GM23248 (cell line): ENCODE results near the gene MDGA2. TPM values are rescaled to one million over a fixed set of nuclear protein-coding genes. Genes with fewer than 3 reads are reported as not detected.
"Not testable (repeated sequence)": the region's sequence is repeated elsewhere in the genome, so short reads cannot be mapped to it uniquely, and the experiment has no call there.

Experiments
- DNase-seq: peaks from one replicate; pipeline ENCODE4 v3.0.0-alpha.2; 2015
- H2AFZ ChIP-seq: fragments of 200-600 bp; sonication (generic); 2 replicates; pipeline ENCODE4 v1.6.1; 2016; ENCODE audit warnings: antibody characterized with exemption
- H3F3A ChIP-seq: fragments of 200-600 bp; sonication (generic); 2 replicates; pipeline ENCODE4 v1.6.1; 2016; ENCODE audit warnings: mild to moderate bottlenecking, antibody characterized with exemption, mixed run types; ENCODE audit not compliant: insufficient read depth
- H3K27ac ChIP-seq: fragments of 200-600 bp; sonication (generic); 2 replicates; pipeline ENCODE4 v1.5.1; 2016; ENCODE audit warnings: mild to moderate bottlenecking
- H3K27me3 ChIP-seq: fragments of 200-600 bp; sonication (generic); replicated peaks from 2 replicates; pipeline ENCODE4 v1.6.1; 2016; ENCODE audit warnings: mild to moderate bottlenecking; ENCODE audit not compliant: insufficient read depth
- H3K36me3 ChIP-seq: fragments of 200-600 bp; sonication (generic); 2 replicates; pipeline ENCODE4 v1.6.1; 2016; ENCODE audit warnings: low read depth, mild to moderate bottlenecking
- H3K4me1 ChIP-seq: fragments of 200-600 bp; sonication (generic); 2 replicates; pipeline ENCODE4 v1.6.1; 2016; ENCODE audit warnings: mild to moderate bottlenecking; ENCODE audit not compliant: insufficient read depth
- H3K4me2 ChIP-seq: fragments of 200-600 bp; sonication (generic); one replicate; pipeline ENCODE4 v1.6.1; 2016; ENCODE audit warnings: mild to moderate bottlenecking; ENCODE audit not compliant: unreplicated experiment
- H3K4me3 ChIP-seq: fragments of 200-600 bp; sonication (generic); 2 replicates; pipeline ENCODE4 v1.5.1; 2016; ENCODE audit warnings: mild to moderate bottlenecking
- H3K79me2 ChIP-seq: fragments of 200-600 bp; sonication (generic); 2 replicates; pipeline ENCODE4 v1.6.1; 2016; ENCODE audit warnings: mild to moderate bottlenecking; ENCODE audit not compliant: insufficient read depth
- H3K9ac ChIP-seq: fragments of 200-600 bp; sonication (generic); 2 replicates; pipeline ENCODE4 v1.6.1; 2016; ENCODE audit warnings: mild to moderate bottlenecking
- H3K9me2 ChIP-seq: fragments of 200-600 bp; sonication (generic); 2 replicates; pipeline ENCODE4 v1.6.1; 2016; ENCODE audit warnings: mixed run types, mild to moderate bottlenecking, moderate library complexity; ENCODE audit not compliant: insufficient read depth
- H3K9me3 ChIP-seq: fragments of 200-600 bp; sonication (generic); one replicate; pipeline ENCODE4 v1.6.1; 2017; ENCODE audit warnings: low read depth
- H4K20me1 ChIP-seq: fragments of 200-600 bp; sonication (generic); 2 replicates; pipeline ENCODE4 v1.6.0; 2016; ENCODE audit not compliant: insufficient read depth
- EZH2 ChIP-seq: fragments of 200-600 bp; sonication (generic); IDR thresholded peaks from 2 replicates; pipeline ENCODE4 v1.6.1; 2018; ENCODE audit warnings: antibody characterized with exemption, mild to moderate bottlenecking; ENCODE audit not compliant: insufficient read depth, poor library complexity, severe bottlenecking
- EZH2phosphoT487 ChIP-seq: fragments of 200-600 bp; sonication (generic); IDR thresholded peaks from 2 replicates; pipeline ENCODE4 v1.6.1; 2018; ENCODE audit warnings: antibody characterized with exemption, moderate library complexity, mild to moderate bottlenecking, low read depth; ENCODE audit not compliant: insufficient read depth
- WGBS, 2 experiments: methylation state at CpG; one replicate each; pipeline ENCODE4 v1.1.6; 2015 to 2017; ENCODE audit warnings: low lambda C conversion rate in 2 of 2, low coverage in 1 of 2; ENCODE audit errors: missing lambda C conversion rate in 2 of 2; 5-methylcytosine and 5-hydroxymethylcytosine counted together
- in situ Hi-C: fragments of 300-500 bp; cut with MboI; formaldehyde crosslinking; loops from 2 replicates; pipeline ENCODE4 v1.15.0; 2020
- polyA plus RNA-seq: library from polyadenylated mRNA; unstranded; fragments of >200 nt; fragmentation: Nextera tagmentation; extraction: Ambion mirVana; gene quantifications from 2 replicates; pipeline ENCODE4 v1.2.1, GENCODE V29; 2016
- total RNA-seq: library from RNA; depleted of rRNA; stranded (reverse); fragments of >200 nt; shearing (Covaris generic); gene quantifications from 2 replicates; pipeline ENCODE4 v1.2.3, GENCODE V29; 2014

The MDGA2 gene
- total and polyA plus RNA-seq, 2 experiments from 2014 or later: not detected

DNA sequence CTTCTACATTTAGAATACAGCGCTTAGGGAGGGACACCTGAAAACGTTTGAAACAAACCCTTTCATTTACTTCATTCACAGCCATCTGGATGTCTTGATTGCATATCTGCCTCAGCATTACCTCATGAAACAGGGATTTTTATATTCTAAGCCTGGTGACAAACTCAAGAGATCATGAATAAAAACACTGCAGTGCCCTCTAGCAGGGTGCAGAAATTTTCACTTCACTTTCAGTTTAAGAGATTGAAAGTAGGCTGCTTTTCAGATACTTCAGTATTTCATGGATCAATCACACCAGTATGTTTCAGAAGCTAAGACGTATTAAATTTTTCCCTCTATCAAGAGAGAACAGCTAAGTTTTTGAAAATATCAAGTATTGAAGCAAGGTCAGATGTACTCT lies 467.8 kb downstream of the MDGA2 start:
- 4 to 5% methylated on average over 3 of the region's 3 CpGs for WGBS, 2 experiments

DNA sequence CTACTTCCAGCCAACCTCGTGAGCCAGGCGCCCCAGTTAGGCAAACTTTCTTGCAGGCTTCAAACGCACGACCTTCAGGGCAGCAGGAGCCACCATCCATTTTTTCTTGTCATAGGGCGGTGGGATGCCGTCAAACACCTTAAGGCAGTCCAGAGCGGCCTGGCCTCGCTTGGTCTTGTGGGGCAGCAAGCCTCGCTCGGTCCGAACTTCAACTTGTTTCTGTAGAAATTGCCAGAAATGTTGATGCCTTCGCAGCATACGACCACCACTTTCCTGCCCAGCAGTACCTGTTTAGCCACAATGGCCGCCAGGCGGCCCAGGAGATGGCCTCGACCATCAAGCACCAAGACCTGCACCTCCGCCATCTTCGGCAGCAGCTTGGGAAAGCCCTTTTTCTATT lies 474.7 kb downstream of the MDGA2 start:
- H3K9me2 ChIP-seq: no peaks in the 10 kb centered on the region
- in situ Hi-C loops: no loop called here
- DNase-seq: no peak
- no peak overlapping the region for H2AFZ ChIP-seq
- no peak overlapping the region for H3K4me3 ChIP-seq
- no peaks in the 10 kb centered on the region for H3K36me3 ChIP-seq
- no peaks in the 10 kb centered on the region for H3K79me2 ChIP-seq
- WGBS, 2 experiments: 64 to 67% methylated on average over 18 of the region's 18 CpGs
- no peak for TF ChIP-seq EZH2phosphoT487
- H3K9me3 ChIP-seq: no peaks in the 10 kb centered on the region
- no peaks in the 10 kb centered on the region for H3K4me1 ChIP-seq
- no peak overlapping the region for H3K9ac ChIP-seq
- no peaks in the 10 kb centered on the region for H3K27me3 ChIP-seq
- H4K20me1 ChIP-seq: no peaks in the 10 kb centered on the region
- no peak overlapping the region for H3K4me2 ChIP-seq
- H3K27ac ChIP-seq: no peak overlapping the region
- H3F3A ChIP-seq: no peaks in the 10 kb centered on the region

More for the DNA sequence above, 467.8 kb downstream of the MDGA2 start:
- Histone ChIP-seq H3F3A (no peaks in the 10 kb centered on the region), H3K4me3 (no peak overlapping the region), H3K9me2 (no peaks in the 10 kb centered on the region), H3K4me2 (no peak overlapping the region), H3K9ac (no peak overlapping the region), H3K27me3 (no peaks in the 10 kb centered on the region), H3K9me3 (no peaks in the 10 kb centered on the region), H3K27ac (no peak overlapping the region), H2AFZ (no peak overlapping the region), H4K20me1 (no peaks in the 10 kb centered on the region), H3K79me2 (no peaks in the 10 kb centered on the region), H3K36me3 (no peaks in the 10 kb centered on the region), H3K4me1 (no peaks in the 10 kb centered on the region)
- peak; percentile 12 for DNase-seq
- no peak for TF ChIP-seq EZH2phosphoT487
- no peak for TF ChIP-seq EZH2
- in situ Hi-C loops: no loop called here

DNA sequence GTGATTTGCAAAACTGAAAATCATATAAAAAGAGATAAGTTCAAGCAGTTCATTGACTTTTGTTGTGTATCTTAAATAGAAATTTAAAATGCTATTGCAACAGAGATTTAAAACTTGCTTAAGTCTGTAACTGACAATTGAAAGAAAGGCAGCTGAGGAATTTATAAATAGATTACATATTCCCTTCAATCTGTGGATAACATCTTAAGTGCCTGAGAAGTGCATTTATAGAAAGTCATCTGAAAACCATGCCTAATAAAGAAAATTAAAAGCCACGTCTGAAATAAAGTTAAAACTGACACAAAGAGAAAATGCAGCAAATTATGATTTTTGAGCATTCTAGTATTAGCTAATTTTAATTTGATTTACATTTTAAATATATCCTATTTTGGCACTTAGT lies 479.8 kb downstream of the MDGA2 start:
- in situ Hi-C loops: no loop called here
- Histone ChIP-seq H3K9me3 (no peaks in the 10 kb centered on the region), H3K9ac (no peak overlapping the region), H3K27me3 (no peaks in the 10 kb centered on the region), H3K4me2 (no peak overlapping the region), H3K9me2 (no peaks in the 10 kb centered on the region), H3K79me2 (no peaks in the 10 kb centered on the region), H3K36me3 (no peaks in the 10 kb centered on the region), H3K4me3 (no peak overlapping the region), H3K27ac (no peak overlapping the region), H3K4me1 (no peaks in the 10 kb centered on the region), H3F3A (no peaks in the 10 kb centered on the region), H2AFZ (no peak overlapping the region), H4K20me1 (no peaks in the 10 kb centered on the region)
- WGBS, 2 experiments: 50 to 56% methylated on average over 1 of the region's 1 CpG
- no peak for DNase-seq
- TF ChIP-seq EZH2: no peak
- no peak for TF ChIP-seq EZH2phosphoT487

DNA sequence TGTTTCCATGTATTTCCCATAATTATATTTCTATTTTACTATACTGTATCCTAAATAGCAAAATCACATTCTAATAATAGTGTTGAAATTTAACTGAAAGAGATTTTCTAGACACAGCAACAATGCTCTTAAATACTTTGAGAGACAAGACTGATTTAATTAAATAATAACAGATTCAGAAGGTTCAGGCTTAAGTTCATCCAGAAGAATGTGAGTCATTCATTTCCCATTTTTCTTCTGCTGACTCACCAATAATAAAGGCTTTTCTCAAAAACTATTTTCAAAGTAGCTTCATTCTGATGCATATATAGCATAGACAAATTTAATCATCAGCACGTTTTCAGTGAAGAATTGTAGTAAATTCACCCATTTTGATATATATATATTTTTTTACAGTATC lies 481.4 kb downstream of the MDGA2 start:
- in situ Hi-C loops: no loop called here
- no peaks in the 10 kb centered on the region for H4K20me1 ChIP-seq
- no peak overlapping the region for H3K4me3 ChIP-seq
- no peaks in the 10 kb centered on the region for H3K9me2 ChIP-seq
- no peaks in the 10 kb centered on the region for H3K27me3 ChIP-seq
- no peaks in the 10 kb centered on the region for H3K9me3 ChIP-seq
- no peaks in the 10 kb centered on the region for H3K4me1 ChIP-seq
- no peak overlapping the region for H2AFZ ChIP-seq
- TF ChIP-seq EZH2phosphoT487: no peak
- no peaks in the 10 kb centered on the region for H3K36me3 ChIP-seq
- H3K9ac ChIP-seq: no peak overlapping the region
- 0 to 3% methylated on average over 1 of the region's 1 CpG for WGBS, 2 experiments
- H3K79me2 ChIP-seq: no peaks in the 10 kb centered on the region
- H3F3A ChIP-seq: no peaks in the 10 kb centered on the region
- no peak overlapping the region for H3K4me2 ChIP-seq
- H3K27ac ChIP-seq: no peak overlapping the region
- peak; percentile 44 for DNase-seq

DNA sequence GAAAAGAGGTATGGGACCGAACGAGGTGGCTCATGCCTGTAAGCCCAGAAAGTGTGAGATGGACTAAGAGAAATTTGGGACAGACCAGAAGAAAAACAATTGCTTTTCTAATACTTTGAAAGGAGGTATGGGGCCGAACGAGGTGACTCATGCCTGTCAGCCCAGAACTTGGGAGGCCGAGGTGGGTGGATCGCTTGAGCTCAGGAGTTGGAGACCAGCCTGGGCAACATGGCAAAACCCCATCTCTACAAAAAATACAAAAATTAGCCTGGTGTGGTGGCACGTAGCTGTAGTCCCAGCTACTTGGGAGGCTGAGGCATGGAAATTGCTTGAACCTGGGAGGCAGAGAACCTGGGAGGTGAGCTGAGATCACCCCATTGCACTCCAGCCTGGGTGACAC lies 483.2 kb downstream of the MDGA2 start:
- H3K36me3 ChIP-seq, H3K79me2 ChIP-seq, H3K4me3 ChIP-seq, H4K20me1 ChIP-seq, H3K27me3 ChIP-seq, H3K4me1 ChIP-seq, H3K9me3 ChIP-seq, H3K27ac ChIP-seq, H3F3A ChIP-seq, H3K4me2 ChIP-seq, H2AFZ ChIP-seq, in situ Hi-C loops, H3K9me2 ChIP-seq, H3K9ac ChIP-seq: not testable (repeated sequence)
- 7 to 10% methylated on average over 7 of the region's 7 CpGs for WGBS, 2 experiments
- peak; percentile 27 for DNase-seq
